K562 treated with DMSO at 1 percent for 24 hours (cell line): ENCODE data around the gene PSG6. TPM values are rescaled to one million over a fixed set of nuclear protein-coding genes. Genes with fewer than 3 reads are reported as not detected.

ENCODE experiments used
- total RNA-seq: library from RNA; unstranded; fragments of 300-600 nt; gene quantifications from 2 replicates; pipeline ENCODE4 v1.2.3, GENCODE V29; 2022; ENCODE audit warnings: low read depth; ENCODE audit not compliant: insufficient read depth

The PSG6 gene
- not detected in 2 replicates for total RNA-seq

GRCh38 chr19:42917634-42918033, at the start of gene PSG6:
PSG6 (minus strand) TSS chr19:42917894; CDS start chr19:42917792, 102 bp downstream.

GRCh38 chr19:42937107-42937506, 19.4 kb upstream of the PSG6 start, which contains the start of gene PSG7:
PSG7 (minus strand) TSS chr19:42937207; CDS start chr19:42937076, 131 bp downstream.

GRCh38 chr19:42879613-42880012, 38.1 kb downstream of the PSG6 start, which contains the start of gene PSG1:
PSG1 (minus strand) TSS chr19:42879713; CDS start chr19:42879581, 132 bp downstream.

Other genes with a start within 250 kb of the PSG6 start
- not detected in 2 replicates for gene PSG3, start 177.4 kb downstream of the PSG6 start, total RNA-seq
- not detected in 2 replicates for gene PSG8, start 152.2 kb downstream of the PSG6 start, total RNA-seq
- not detected in 2 replicates for gene PSG1, start 38.2 kb downstream of the PSG6 start, total RNA-seq
- not detected in 2 replicates for gene PSG7, start 19.3 kb upstream of the PSG6 start, total RNA-seq
- not detected in 2 replicates for gene PSG11, start 108.6 kb upstream of the PSG6 start, total RNA-seq
- not detected in 2 replicates for gene PSG2, start 164.8 kb upstream of the PSG6 start, total RNA-seq